ENCODE measurements around the gene SIVA1.

- TF ChIP-seq CTCF (IDR thresholded peaks at IDR 0.05; ENCODE audit: insufficient read depth, low read length, poor library complexity, severe bottlenecking) (no peak), EZH2phosphoT487 (conservative IDR thresholded peaks at IDR 0.05; ENCODE audit: low read length) (no peak)
These were observed 52.4 kb downstream of the SIVA1 start for GRCh38 chr14:104805326-104805678.

Measured in SU-DHL-6 (cell line).